ENCODE data around the gene ADSL. TPM values are rescaled to one million over a fixed set of nuclear protein-coding genes. Genes with fewer than 3 reads are reported as not detected.
"Not testable (repeated sequence)": the region's sequence is repeated elsewhere in the genome, so short reads cannot be mapped to it uniquely, and the experiment has no call there.

ADSL gene
- total and polyA plus RNA-seq, 2 of the 8 experiments (the other 6 are each of a cell fraction or from before 2014, with no cell fraction given), result 197 to 218 TPM

GRCh38 chr22:40310768-40311120, 35.6 kb upstream of the ADSL start:
- Histone ChIP-seq H3K79me1 (ENCODE audit: low read depth, low read length) (no peaks in the 10 kb centered on the region), H4K20me1 (replicated peaks in 1 of 2; ENCODE audit: control insufficient read depth in 1 of 2, insufficient read depth in 2 of 2, low read length in 2 of 2) (peaks cover 0 to 3% of the 10 kb centered on the region in 2 experiments), H3K4me3 (ENCODE audit: extremely low read depth in 1 of 4, insufficient read depth in 2 of 4, low read depth in 3 of 4, low read length in 4 of 4) (no peak overlapping the region), H3K27ac (ENCODE audit: low read depth, low read length) (no peak overlapping the region), H3K18ac (ENCODE audit: extremely low read depth, low read length) (no peak overlapping the region), H3K14ac (ENCODE audit: insufficient read length) (no peak overlapping the region), H3K4me1 (replicated peaks in 1 of 4; ENCODE audit: control insufficient read depth in 3 of 4, insufficient read depth in 4 of 4, low read length in 3 of 4) (no peaks in the 10 kb centered on the region), H3K36me3 (ENCODE audit: control insufficient read depth in 2 of 4, insufficient read depth in 4 of 4, low read length in 3 of 4) (peaks cover 34 to 79% (median 62%) of the 10 kb centered on the region in 4 experiments), H3K9me3 (ENCODE audit: insufficient read depth in 2 of 2, low read depth in 1 of 2, low read length in 1 of 2) (no peaks in the 10 kb centered on the region), H4K8ac (ENCODE audit: extremely low read depth, insufficient read depth, low read length) (no peak overlapping the region), H2AK5ac (ENCODE audit: low read depth, low read length) (no peak overlapping the region), H2AFZ (ENCODE audit: low read length) (no peak overlapping the region), H3K23ac (ENCODE audit: insufficient read length) (no peak overlapping the region), H3K79me2 (ENCODE audit: control insufficient read depth in 1 of 2, insufficient read depth in 2 of 2, low read length in 2 of 2) (no peaks in the 10 kb centered on the region), H3K9ac (replicated peaks in 1 of 4; ENCODE audit: extremely low read depth in 1 of 4, low read depth in 3 of 4, low read length in 3 of 4) (no peak overlapping the region), H3K27me3 (replicated peaks in 1 of 4; ENCODE audit: control insufficient read depth in 3 of 4, extremely low read depth in 1 of 4, insufficient read depth in 3 of 4, low read length in 3 of 4) (no peaks in the 10 kb centered on the region), H4K91ac (replicated peaks; ENCODE audit: insufficient read length, low read length) (no peak overlapping the region), H2BK15ac (ENCODE audit: low read length) (no peak overlapping the region), H2BK5ac (ENCODE audit: low read depth, low read length) (no peak overlapping the region), H3K56ac (replicated peaks; ENCODE audit: insufficient read length, low read depth, low read length) (no peak overlapping the region), H3K4ac (replicated peaks; ENCODE audit: insufficient read length, low read depth, low read length) (no peak overlapping the region), H3K4me2 (ENCODE audit: insufficient read depth in 1 of 2, low read depth in 2 of 2, low read length in 2 of 2) (no peak overlapping the region), H4K5ac (ENCODE audit: insufficient read length, low read depth, low read length) (no peak overlapping the region), H3K23me2 (ENCODE audit: low read depth, low read length) (no peaks in the 10 kb centered on the region), H2BK20ac (ENCODE audit: low read length) (no peak overlapping the region), H2BK120ac (replicated peaks; ENCODE audit: low read depth, low read length) (no peak overlapping the region), H2BK12ac (ENCODE audit: low read depth, low read length) (no peak overlapping the region)
- WGBS, 2 experiments (ENCODE audit: extremely low coverage in 1 of 2, insufficient coverage in 1 of 2, insufficient read length in 1 of 2, insufficient replicate concordance in 2 of 2, low coverage in 1 of 2, low lambda C conversion rate in 2 of 2, missing lambda C conversion rate in 1 of 2), result 90% methylated on average over 5 of the region's 5 CpGs; no CpG with 5 or more reads in 1 of the 2 experiments
- no peak for TF ChIP-seq CEBPB (IDR thresholded peaks at IDR 0.05; ENCODE audit: low read depth, low read length)
- DNase-seq (ENCODE audit: low read depth in 1 of 2, low spot score in 2 of 2) (no peak), FAIRE-seq (no peak)
- CTCF ChIA-PET (ENCODE audit: partially characterized antibody), result interaction anchor here (2.0 kb wide), 1 partner anchor 38 kb away, joined by 5 read pairs; no protein-coding TSS in a partner anchor
- POLR2A ChIA-PET (ENCODE audit: partially characterized antibody), result no interaction called here

GRCh38 chr22:40311646-40312045, 34.7 kb upstream of the ADSL start:
- H3K14ac ChIP-seq (ENCODE audit: insufficient read length); H2AFZ ChIP-seq (ENCODE audit: low read length); FAIRE-seq; H2BK120ac ChIP-seq (replicated peaks; ENCODE audit: low read depth, low read length); H2AK5ac ChIP-seq (ENCODE audit: low read depth, low read length); H3K9me3 ChIP-seq (ENCODE audit: insufficient read depth in 2 of 2, low read depth in 1 of 2, low read length in 1 of 2); H3K4ac ChIP-seq (replicated peaks; ENCODE audit: insufficient read length, low read depth, low read length); H3K9ac ChIP-seq (replicated peaks in 1 of 4; ENCODE audit: extremely low read depth in 1 of 4, low read depth in 3 of 4, low read length in 3 of 4); H3K27me3 ChIP-seq (replicated peaks in 1 of 4; ENCODE audit: control insufficient read depth in 3 of 4, extremely low read depth in 1 of 4, insufficient read depth in 3 of 4, low read length in 3 of 4); H3K18ac ChIP-seq (ENCODE audit: extremely low read depth, low read length); H2BK12ac ChIP-seq (ENCODE audit: low read depth, low read length); H3K4me3 ChIP-seq (ENCODE audit: extremely low read depth in 1 of 4, insufficient read depth in 2 of 4, low read depth in 3 of 4, low read length in 4 of 4); DNase-seq (ENCODE audit: low read depth in 1 of 2, low spot score in 2 of 2); H2BK20ac ChIP-seq (ENCODE audit: low read length); H4K5ac ChIP-seq (ENCODE audit: insufficient read length, low read depth, low read length); H3K4me2 ChIP-seq (ENCODE audit: insufficient read depth in 1 of 2, low read depth in 2 of 2, low read length in 2 of 2); H4K8ac ChIP-seq (ENCODE audit: extremely low read depth, insufficient read depth, low read length); H2BK15ac ChIP-seq (ENCODE audit: low read length); H3K56ac ChIP-seq (replicated peaks; ENCODE audit: insufficient read length, low read depth, low read length); H4K91ac ChIP-seq (replicated peaks; ENCODE audit: insufficient read length, low read length); H4K20me1 ChIP-seq (replicated peaks in 1 of 2; ENCODE audit: control insufficient read depth in 1 of 2, insufficient read depth in 2 of 2, low read length in 2 of 2); H2BK5ac ChIP-seq (ENCODE audit: low read depth, low read length); H3K23ac ChIP-seq (ENCODE audit: insufficient read length); H3K27ac ChIP-seq (ENCODE audit: low read depth, low read length); H3K79me1 ChIP-seq (ENCODE audit: low read depth, low read length); POLR2A ChIA-PET (ENCODE audit: partially characterized antibody); H3K79me2 ChIP-seq (ENCODE audit: control insufficient read depth in 1 of 2, insufficient read depth in 2 of 2, low read length in 2 of 2); H3K4me1 ChIP-seq (replicated peaks in 1 of 4; ENCODE audit: control insufficient read depth in 3 of 4, insufficient read depth in 4 of 4, low read length in 3 of 4); H3K23me2 ChIP-seq (ENCODE audit: low read depth, low read length): not testable (repeated sequence)
- H3K36me3 ChIP-seq (ENCODE audit: control insufficient read depth in 2 of 4, insufficient read depth in 4 of 4, low read length in 3 of 4), result peaks cover 35 to 87% (median 69%) of the 10 kb centered on the region in 4 experiments
- CTCF ChIA-PET (ENCODE audit: partially characterized antibody), result interaction anchor here (1.3 kb wide), 1 partner anchor 37 kb away, joined by 4 read pairs; no protein-coding TSS in a partner anchor
- WGBS, 2 experiments (ENCODE audit: extremely low coverage in 1 of 2, insufficient coverage in 1 of 2, insufficient read length in 1 of 2, insufficient replicate concordance in 2 of 2, low coverage in 1 of 2, low lambda C conversion rate in 2 of 2, missing lambda C conversion rate in 1 of 2), result 95% methylated on average over 12 of the region's 12 CpGs; no CpG with 5 or more reads in 1 of the 2 experiments

Measured in H1 (cell line).